ENCODE data around the gene LRRIQ3.
A peak's percentile ranks its signal among the peaks of the same experiment; 100 is the strongest.

The LRRIQ3 gene

GRCh38 chr1:74003806-74004205 lies 194.2 kb downstream of the LRRIQ3 start:
- no peak for TF ChIP-seq USF1 (IDR thresholded peaks at IDR 0.05)
- TF ChIP-seq TAF1 (IDR thresholded peaks at IDR 0.05; ENCODE audit: low read depth) = no peak
- no peak for TF ChIP-seq MAX (IDR thresholded peaks at IDR 0.05)
- TF ChIP-seq EGR1 (IDR thresholded peaks at IDR 0.05) = no peak
- no peak for TF ChIP-seq TCF12 (IDR thresholded peaks at IDR 0.05; ENCODE audit: low read depth)
- TF ChIP-seq YY1 (IDR thresholded peaks at IDR 0.05; ENCODE audit: low read depth) = no peak
- TF ChIP-seq REST (IDR thresholded peaks at IDR 0.05; ENCODE audit: low read depth) = no peak
- no peak for TF ChIP-seq EP300 (IDR thresholded peaks at IDR 0.05; ENCODE audit: borderline replicate concordance)
- TF ChIP-seq CEBPB (IDR thresholded peaks at IDR 0.05) = no peak

- TF ChIP-seq CREB1 (IDR thresholded peaks at IDR 0.05; ENCODE audit: low read depth) (no peak), YY1 (IDR thresholded peaks at IDR 0.05; ENCODE audit: low read depth) (no peak), TEAD4 (IDR thresholded peaks at IDR 0.05) (no peak), TAF1 (IDR thresholded peaks at IDR 0.05; ENCODE audit: low read depth) (no peak), RAD21 (IDR thresholded peaks at IDR 0.05; ENCODE audit: low read depth) (peak; percentile 71)
These were observed 199.5 kb downstream of the LRRIQ3 start for GRCh38 chr1:73998348-73998959.

- TF ChIP-seq YY1 (IDR thresholded peaks at IDR 0.05; ENCODE audit: low read depth) (no peak), TAF1 (IDR thresholded peaks at IDR 0.05; ENCODE audit: low read depth) (no peak), EGR1 (IDR thresholded peaks at IDR 0.05) (no peak), TEAD4 (IDR thresholded peaks at IDR 0.05) (no peak), MAX (IDR thresholded peaks at IDR 0.05) (no peak), CREB1 (IDR thresholded peaks at IDR 0.05; ENCODE audit: low read depth) (no peak), CEBPB (IDR thresholded peaks at IDR 0.05) (no peak), EP300 (IDR thresholded peaks at IDR 0.05; ENCODE audit: borderline replicate concordance) (no peak), FOXM1 (IDR thresholded peaks at IDR 0.05; ENCODE audit: borderline replicate concordance, low read depth) (no peak), REST (IDR thresholded peaks at IDR 0.05; ENCODE audit: low read depth) (no peak), ZBTB7A (IDR thresholded peaks at IDR 0.05; ENCODE audit: low read depth) (no peak), TCF12 (IDR thresholded peaks at IDR 0.05; ENCODE audit: low read depth) (no peak), RAD21 (IDR thresholded peaks at IDR 0.05; ENCODE audit: low read depth) (no peak), NFIC (IDR thresholded peaks at IDR 0.05) (no peak), USF1 (IDR thresholded peaks at IDR 0.05) (no peak)
These were observed 217.5 kb downstream of the LRRIQ3 start for GRCh38 chr1:73980324-73981040.

- TF ChIP-seq TEAD4 (IDR thresholded peaks at IDR 0.05) = no peak
- TF ChIP-seq MAX (IDR thresholded peaks at IDR 0.05) = no peak
- no peak for TF ChIP-seq EP300 (IDR thresholded peaks at IDR 0.05; ENCODE audit: borderline replicate concordance)
- no peak for TF ChIP-seq EGR1 (IDR thresholded peaks at IDR 0.05)
- TF ChIP-seq CEBPB (IDR thresholded peaks at IDR 0.05) = no peak
- no peak for TF ChIP-seq RAD21 (IDR thresholded peaks at IDR 0.05; ENCODE audit: low read depth)
These were observed 218.3 kb downstream of the LRRIQ3 start for GRCh38 chr1:73979684-73980083.

GRCh38 chr1:73978964-73979363 lies 219.0 kb downstream of the LRRIQ3 start:
- TF ChIP-seq RAD21 (IDR thresholded peaks at IDR 0.05; ENCODE audit: low read depth) = no peak
- no peak for TF ChIP-seq TCF12 (IDR thresholded peaks at IDR 0.05; ENCODE audit: low read depth)
- TF ChIP-seq MAX (IDR thresholded peaks at IDR 0.05) = no peak
- no peak for TF ChIP-seq NFIC (IDR thresholded peaks at IDR 0.05)
- no peak for TF ChIP-seq TAF1 (IDR thresholded peaks at IDR 0.05; ENCODE audit: low read depth)
- no peak for TF ChIP-seq REST (IDR thresholded peaks at IDR 0.05; ENCODE audit: low read depth)
